A673 (cell line): ENCODE measurements around the gene MRS2.

Experiments
- CTCF ChIP-seq: fragments of 300-800, 200-600 bp; sonication (generic); conservative IDR thresholded peaks from 2 replicates; pipeline ENCODE4 v1.5.1; 2017; ENCODE audit warnings: low read depth, mild to moderate bottlenecking, antibody characterized with exemption, low read length, moderate library complexity, mixed read lengths
- EZH2 ChIP-seq: fragments of 200-600 bp; sonication (generic); IDR thresholded peaks from 2 replicates; pipeline ENCODE4 v1.6.1; 2017; ENCODE audit warnings: borderline replicate concordance, low read depth, mild to moderate bottlenecking, mixed read lengths, antibody characterized with exemption, low read length; ENCODE audit not compliant: poor library complexity, severe bottlenecking

- no peak for TF ChIP-seq CTCF
- TF ChIP-seq EZH2 = no peak
Observed at GRCh38 chr6:24410622-24411021, 7.9 kb downstream of the MRS2 start.
